HFFc6 (cell line): ENCODE measurements around the gene AK4. TPM values are rescaled to one million over a fixed set of nuclear protein-coding genes. Genes with fewer than 3 reads are reported as not detected.
A peak's percentile ranks its signal among the peaks of the same experiment; 100 is the strongest.

Source experiments
- DNase-seq: peaks from one replicate; pipeline ENCODE4 v3.0.0-alpha.2; 2018
- H3K27ac Mint-ChIP-seq: 2 replicates; pipeline ENCODE4 v1.8.0; 2020; ENCODE audit warnings: mild to moderate bottlenecking, mixed read lengths
- H3K27me3 Mint-ChIP-seq: 2 replicates; pipeline ENCODE4 v1.8.0; 2021; ENCODE audit warnings: mild to moderate bottlenecking, moderate library complexity, mixed read lengths; ENCODE audit not compliant: insufficient read depth
- H3K36me3 Mint-ChIP-seq: 2 replicates; pipeline ENCODE4 v1.8.0; 2021; ENCODE audit warnings: low read depth, mixed read lengths
- H3K4me1 Mint-ChIP-seq: 2 replicates; pipeline ENCODE4 v1.8.0; 2020; ENCODE audit warnings: low read depth, mixed read lengths
- H3K4me3 Mint-ChIP-seq: 2 replicates; pipeline ENCODE4 v1.8.0; 2020; ENCODE audit warnings: mild to moderate bottlenecking, moderate library complexity, mixed read lengths
- H3K9me3 Mint-ChIP-seq: 2 replicates; pipeline ENCODE4 v1.8.0; 2020; ENCODE audit warnings: mild to moderate bottlenecking, mixed read lengths
- total RNA-seq, 6 experiments: library from RNA; stranded (reverse); fragmentation: NEBNext Ultra II Directional; extraction: Animal tissue kit (Norgen Biotek cat#: 25700); gene quantifications; 2 replicates in 1 of 6; 3 replicates in 5 of 6; pipeline ENCODE4 v1.2.3, GENCODE V29; 2021
- TF ChIP-seq, protein P1 (sequence below): fragments of 200-600 bp; sonication (generic); IDR thresholded peaks from 2 replicates; pipeline ENCODE4 v1.5.0; 2021; ENCODE audit warnings: antibody characterized with exemption, mild to moderate bottlenecking

AK4 gene
- total RNA-seq, 6 experiments from 2014 or later, result 0.25 to 3.3 (median 0.53) TPM

DNA sequence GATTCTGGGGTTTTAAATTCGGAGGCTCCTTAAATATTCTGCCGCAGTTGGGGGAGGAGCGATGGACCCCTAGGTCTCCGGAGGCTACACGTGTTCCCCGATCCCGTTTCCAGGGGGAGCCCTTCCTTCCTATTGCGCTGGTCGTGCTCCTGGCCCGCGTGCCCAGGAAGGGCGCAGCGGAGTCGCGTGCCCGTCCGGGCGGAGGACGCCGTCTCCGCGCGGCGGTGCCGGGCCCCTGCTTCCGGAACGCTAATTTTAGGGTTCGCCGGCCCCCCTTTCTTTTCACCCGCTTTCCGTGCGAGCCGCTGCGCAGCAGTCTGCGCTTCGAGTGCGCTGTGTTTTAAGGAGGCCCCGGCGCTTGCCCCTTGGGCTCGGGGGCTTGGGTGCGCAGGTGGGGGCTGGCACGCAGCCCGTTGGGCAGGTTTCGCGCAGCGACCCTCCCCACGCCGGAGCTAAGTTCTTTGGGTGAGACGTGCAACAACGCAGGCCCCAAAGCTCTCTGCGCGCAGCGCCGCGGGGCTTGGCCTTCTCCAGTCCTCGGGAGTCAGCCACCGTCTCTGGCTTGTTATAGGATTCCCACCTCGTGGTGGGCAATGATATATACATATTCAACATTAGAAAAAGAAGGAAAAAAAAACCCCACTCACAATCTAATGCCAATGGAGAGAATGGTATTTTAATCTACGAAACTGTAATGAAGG is 117.8 kb downstream of the AK4 start:
- H3K9me3 Mint-ChIP-seq, result no peaks in the 10 kb centered on the region
- no peaks in the 10 kb centered on the region for H3K36me3 Mint-ChIP-seq
- peak overlapping the region; percentile 80 for H3K27ac Mint-ChIP-seq
- no peaks in the 10 kb centered on the region; the same call in 1 of the 2 replicates for H3K27me3 Mint-ChIP-seq
- peak overlapping the region; percentile 91 for H3K4me3 Mint-ChIP-seq
- H3K4me1 Mint-ChIP-seq, result peaks cover 37% of the 10 kb centered on the region
- DNase-seq, result peak; percentile 37
- TF ChIP-seq, protein P1, sequence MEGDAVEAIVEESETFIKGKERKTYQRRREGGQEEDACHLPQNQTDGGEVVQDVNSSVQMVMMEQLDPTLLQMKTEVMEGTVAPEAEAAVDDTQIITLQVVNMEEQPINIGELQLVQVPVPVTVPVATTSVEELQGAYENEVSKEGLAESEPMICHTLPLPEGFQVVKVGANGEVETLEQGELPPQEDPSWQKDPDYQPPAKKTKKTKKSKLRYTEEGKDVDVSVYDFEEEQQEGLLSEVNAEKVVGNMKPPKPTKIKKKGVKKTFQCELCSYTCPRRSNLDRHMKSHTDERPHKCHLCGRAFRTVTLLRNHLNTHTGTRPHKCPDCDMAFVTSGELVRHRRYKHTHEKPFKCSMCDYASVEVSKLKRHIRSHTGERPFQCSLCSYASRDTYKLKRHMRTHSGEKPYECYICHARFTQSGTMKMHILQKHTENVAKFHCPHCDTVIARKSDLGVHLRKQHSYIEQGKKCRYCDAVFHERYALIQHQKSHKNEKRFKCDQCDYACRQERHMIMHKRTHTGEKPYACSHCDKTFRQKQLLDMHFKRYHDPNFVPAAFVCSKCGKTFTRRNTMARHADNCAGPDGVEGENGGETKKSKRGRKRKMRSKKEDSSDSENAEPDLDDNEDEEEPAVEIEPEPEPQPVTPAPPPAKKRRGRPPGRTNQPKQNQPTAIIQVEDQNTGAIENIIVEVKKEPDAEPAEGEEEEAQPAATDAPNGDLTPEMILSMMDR, result peak; percentile 68

GRCh38 chr1:65266476-65266875 is 118.5 kb downstream of the AK4 start:
- DNase-seq, result no peak
- H3K27ac Mint-ChIP-seq, result peak overlapping the region; percentile 80
- H3K4me3 Mint-ChIP-seq, result peak overlapping the region; percentile 91
- peaks cover 30% of the 10 kb centered on the region for H3K4me1 Mint-ChIP-seq
- H3K9me3 Mint-ChIP-seq, result no peaks in the 10 kb centered on the region
- H3K36me3 Mint-ChIP-seq, result no peaks in the 10 kb centered on the region
- TF ChIP-seq, protein P1, result no peak
- H3K27me3 Mint-ChIP-seq, result no peaks in the 10 kb centered on the region; the same call in 1 of the 2 replicates

DNA sequence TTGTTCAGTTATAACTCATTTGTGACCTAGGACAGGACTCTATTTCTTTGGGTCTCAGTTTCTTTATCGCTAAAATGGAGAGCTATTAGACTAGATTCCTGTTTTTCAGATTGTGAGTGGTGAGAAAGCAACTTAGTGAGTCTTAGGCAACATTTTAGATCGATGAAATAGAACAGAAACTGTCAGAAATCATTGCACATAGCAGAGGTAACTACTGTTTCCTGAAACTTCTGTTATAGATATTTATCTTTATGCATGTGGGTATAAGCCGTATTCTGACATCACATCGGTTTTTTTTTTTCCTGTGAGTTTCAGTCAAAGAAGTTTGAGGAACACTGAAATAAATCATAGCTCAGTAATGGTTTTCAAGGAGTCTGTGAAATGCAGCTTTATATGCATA is 119.3 kb downstream of the AK4 start:
- no peak for DNase-seq
- no peak overlapping the region for H3K27ac Mint-ChIP-seq
- TF ChIP-seq, protein P1, result no peak
- no peaks in the 10 kb centered on the region for H3K36me3 Mint-ChIP-seq
- no peaks in the 10 kb centered on the region; the same call in 1 of the 2 replicates for H3K27me3 Mint-ChIP-seq
- H3K4me3 Mint-ChIP-seq, result no peak overlapping the region
- H3K9me3 Mint-ChIP-seq, result no peaks in the 10 kb centered on the region
- peaks cover 29% of the 10 kb centered on the region for H3K4me1 Mint-ChIP-seq

GRCh38 chr1:65267683-65268082 is 119.7 kb downstream of the AK4 start:
- TF ChIP-seq, protein P1, result no peak
- H3K36me3 Mint-ChIP-seq, result no peaks in the 10 kb centered on the region
- H3K27me3 Mint-ChIP-seq, result no peaks in the 10 kb centered on the region; the same call in 1 of the 2 replicates
- no peak overlapping the region for H3K27ac Mint-ChIP-seq
- H3K9me3 Mint-ChIP-seq, result no peaks in the 10 kb centered on the region
- DNase-seq, result no peak
- peaks cover 29% of the 10 kb centered on the region for H3K4me1 Mint-ChIP-seq
- no peak overlapping the region for H3K4me3 Mint-ChIP-seq

- Mint-ChIP-seq H3K4me3 (no peak overlapping the region), H3K9me3 (no peaks in the 10 kb centered on the region), H3K27me3 (no peaks in the 10 kb centered on the region; the same call in 1 of the 2 replicates), H3K4me1 (peaks cover 24% of the 10 kb centered on the region), H3K27ac (no peak overlapping the region), H3K36me3 (no peaks in the 10 kb centered on the region)
- DNase-seq, result no peak
- TF ChIP-seq, protein P1, result no peak
Measured at GRCh38 chr1:65269612-65270011, 121.6 kb downstream of the AK4 start.
